Endothelial cell of umbilical vein (primary cell): ENCODE data around the gene SLC38A10. TPM values are rescaled to one million over a fixed set of nuclear protein-coding genes. Genes with fewer than 3 reads are reported as not detected.

Experiments used
- BruUV-seq: library from RNA; stranded (reverse); fragments of 400-500 nt; replicated peaks from 2 replicates; lab custom pipeline; 2021; lab: Mats Ljungman, UMichigan
- CTCF ChIA-PET: fragments of 300-600, 350-600 bp; sonication (Branson Sonifier 250); formaldehyde crosslinking; loops from one replicate; lab custom pipeline; 2021; ENCODE audit warnings: antibody characterized with exemption, inconsistent platforms; lab: Charles Lee
- POLR2A ChIA-PET: fragments of 300-600, 350-600 bp; sonication (Branson Sonifier 250); formaldehyde crosslinking; loops from one replicate; lab custom pipeline; 2021; ENCODE audit warnings: antibody characterized with exemption, inconsistent platforms; lab: Charles Lee
- DNase-seq: peaks from one replicate; pipeline ENCODE4 v3.0.0-alpha.2; 2011; ENCODE audit warnings: low read depth, low spot score
- FAIRE-seq: peaks from 2 replicates; lab custom pipeline; 2011; peaks lifted over from hg19 to GRCh38; lab: Jason Lieb, UNC
- H2AFZ ChIP-seq: 2 replicates; pipeline ENCODE4 v1.6.0; 2012; ENCODE audit warnings: low read depth, low read length, control low read depth, inconsistent platforms
- H3K27ac ChIP-seq: 2 replicates; pipeline ENCODE4 v1.5.1; 2011; ENCODE audit warnings: low read depth, mild to moderate bottlenecking, control low read depth, low read length, moderate library complexity; ENCODE audit not compliant: insufficient read depth
- H3K27me3 ChIP-seq, 2 experiments: 2 replicates each; pipeline versions ENCODE4 v1.6.0 to v1.6.1; 2011; ENCODE audit warnings: low read length in 2 of 2, mixed read lengths in 1 of 2; ENCODE audit not compliant: control insufficient read depth in 2 of 2, insufficient read depth in 2 of 2
- H3K36me3 ChIP-seq, 2 experiments: 2 replicates in 1 of 2; 3 replicates in 1 of 2; pipeline ENCODE4 v1.5.1; 2011; ENCODE audit warnings: low read length in 2 of 2, mild to moderate bottlenecking in 1 of 2, moderate library complexity in 1 of 2; ENCODE audit not compliant: control insufficient read depth in 2 of 2, insufficient read depth in 2 of 2; ENCODE audit errors: extremely low read depth in 1 of 2
- H3K4me1 ChIP-seq: 3 replicates; pipeline ENCODE4 v1.5.1; 2011; ENCODE audit warnings: mild to moderate bottlenecking, low read length; ENCODE audit not compliant: control insufficient read depth, insufficient read depth; ENCODE audit errors: extremely low read depth
- H3K4me2 ChIP-seq: 2 replicates; pipeline ENCODE4 v1.6.1; 2011; ENCODE audit warnings: low read length, control low read depth, mixed read lengths; ENCODE audit not compliant: insufficient read depth
- H3K4me3 ChIP-seq, 3 experiments: fragments of 200-600 bp in 1 of 3; sonication (generic), shearing (Covaris generic) in 1 of 3; replicated peaks in 1 of 3; 2 replicates each; pipeline ENCODE4 v1.5.1; 2011 to 2016; ENCODE audit warnings: control low read depth in 3 of 3, low read length in 3 of 3, mild to moderate bottlenecking in 2 of 3, inconsistent platforms in 1 of 3, low read depth in 1 of 3, moderate library complexity in 1 of 3; ENCODE audit not compliant: insufficient read depth in 1 of 3
- H3K79me2 ChIP-seq: 2 replicates; pipeline ENCODE4 v1.6.0; 2012; ENCODE audit warnings: low read length, inconsistent platforms; ENCODE audit not compliant: control insufficient read depth, insufficient read depth
- H3K9ac ChIP-seq: replicated peaks from 2 replicates; pipeline ENCODE3; 2011; ENCODE audit warnings: low read length, control low read depth; ENCODE audit not compliant: insufficient read depth; ENCODE audit errors: extremely low read depth
- H3K9me1 ChIP-seq: replicated peaks from 3 replicates; pipeline ENCODE4 v1.6.0; 2011; ENCODE audit warnings: mild to moderate bottlenecking, low read length; ENCODE audit not compliant: control insufficient read depth, insufficient read depth; ENCODE audit errors: extremely low read depth
- H3K9me3 ChIP-seq: replicated peaks from 2 replicates; pipeline ENCODE4 v1.5.1; 2012; ENCODE audit warnings: low read length, inconsistent platforms; ENCODE audit not compliant: control insufficient read depth, insufficient read depth
- H4K20me1 ChIP-seq: replicated peaks from 2 replicates; pipeline ENCODE3; 2011; ENCODE audit warnings: mild to moderate bottlenecking, low read length; ENCODE audit not compliant: control insufficient read depth, insufficient read depth; ENCODE audit errors: extremely low read depth
- JUN ChIP-seq: IDR thresholded peaks from 2 replicates; pipeline ENCODE4 v1.6.1; 2011; ENCODE audit warnings: borderline replicate concordance, low read depth; ENCODE audit not compliant: insufficient read length, insufficient read depth
- dilution Hi-C: fragments of 300-500 bp; cut with MboI; formaldehyde crosslinking; loops from one replicate; pipeline ENCODE4 v1.15.0; 2019; ENCODE audit warnings: low sequenced_read_pairs; ENCODE audit not compliant: extremely low pct_ligation_motif_present
- intact Hi-C: fragments of 100-400 bp; cut with micrococcal nuclease; formaldehyde crosslinking; loops from one replicate; pipeline ENCODE4 v1.10.0; 2022
- polyA plus RNA-seq, 4 experiments: library from polyadenylated mRNA; depleted of rRNA in 3 of 4; stranded (reverse) in 3 of 4; unstranded in 1 of 4; fragments of >200 nt; gene quantifications; 2 replicates each; pipeline versions ENCODE4 v1.2.1 to v1.2.3, GENCODE V29; 2011 to 2012; ENCODE audit warnings: missing spikeins in 1 of 4
- total RNA-seq: library from RNA; stranded (reverse); gene quantifications from 2 replicates; pipeline ENCODE4 v1.2.3, GENCODE V29; 2021
- TF ChIP-seq, protein P1 (sequence below), 2 donors: IDR thresholded peaks; 1 replicate in 1 of 2; 2 replicates in 1 of 2; pipeline ENCODE4 v1.5.1; 2011; ENCODE audit warnings: low read length in 2 of 2, mild to moderate bottlenecking in 2 of 2, moderate library complexity in 2 of 2, control low read depth in 1 of 2, inconsistent platforms in 1 of 2, low read depth in 1 of 2; ENCODE audit not compliant: insufficient read depth in 1 of 2; ENCODE audit errors: extremely low read depth in 1 of 2

SLC38A10 gene
- total and polyA plus RNA-seq, 2 donors (not counting 3 experiments of a cell fraction or from before 2014, with no cell fraction given): 72.7 to 113 TPM

DNA sequence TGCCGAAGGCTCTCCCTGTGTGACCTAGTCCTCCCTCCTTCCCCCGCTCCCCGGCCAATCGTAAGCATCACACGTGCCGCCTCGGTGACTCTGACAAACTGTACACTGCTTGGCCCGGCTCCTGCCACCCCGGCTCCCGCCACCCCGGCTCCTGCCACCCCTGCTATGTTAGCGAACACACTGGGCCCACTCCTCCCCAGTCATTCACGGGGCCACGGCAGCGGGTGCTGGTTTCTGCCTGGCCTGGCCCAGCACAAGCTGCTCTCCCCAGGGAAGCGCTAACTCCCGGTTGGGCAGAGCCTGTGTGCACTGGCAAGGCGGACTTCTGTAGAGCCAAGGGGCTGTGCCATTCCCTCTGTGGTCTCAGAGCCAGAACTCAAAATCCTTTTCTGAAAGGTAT is 34.0 kb downstream of the SLC38A10 start:
- BruUV-seq: no TSS peak
- TF ChIP-seq, protein P1, sequence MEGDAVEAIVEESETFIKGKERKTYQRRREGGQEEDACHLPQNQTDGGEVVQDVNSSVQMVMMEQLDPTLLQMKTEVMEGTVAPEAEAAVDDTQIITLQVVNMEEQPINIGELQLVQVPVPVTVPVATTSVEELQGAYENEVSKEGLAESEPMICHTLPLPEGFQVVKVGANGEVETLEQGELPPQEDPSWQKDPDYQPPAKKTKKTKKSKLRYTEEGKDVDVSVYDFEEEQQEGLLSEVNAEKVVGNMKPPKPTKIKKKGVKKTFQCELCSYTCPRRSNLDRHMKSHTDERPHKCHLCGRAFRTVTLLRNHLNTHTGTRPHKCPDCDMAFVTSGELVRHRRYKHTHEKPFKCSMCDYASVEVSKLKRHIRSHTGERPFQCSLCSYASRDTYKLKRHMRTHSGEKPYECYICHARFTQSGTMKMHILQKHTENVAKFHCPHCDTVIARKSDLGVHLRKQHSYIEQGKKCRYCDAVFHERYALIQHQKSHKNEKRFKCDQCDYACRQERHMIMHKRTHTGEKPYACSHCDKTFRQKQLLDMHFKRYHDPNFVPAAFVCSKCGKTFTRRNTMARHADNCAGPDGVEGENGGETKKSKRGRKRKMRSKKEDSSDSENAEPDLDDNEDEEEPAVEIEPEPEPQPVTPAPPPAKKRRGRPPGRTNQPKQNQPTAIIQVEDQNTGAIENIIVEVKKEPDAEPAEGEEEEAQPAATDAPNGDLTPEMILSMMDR (IDR thresholded peaks at IDR 0.05; ENCODE audit: extremely low read depth in 1 of 2, insufficient read depth in 1 of 2, low read depth in 1 of 2, low read length in 2 of 2): no peak
- Histone ChIP-seq H3K9ac (no peak overlapping the region), H3K79me2 (no peaks in the 10 kb centered on the region), H3K4me3 (no peak overlapping the region), H3K9me1 (no peaks in the 10 kb centered on the region), H3K27ac (no peak overlapping the region), H3K4me1 (no peaks in the 10 kb centered on the region), H3K36me3 (peaks cover 2 to 62% of the 10 kb centered on the region in 2 experiments), H3K27me3 (no peaks in the 10 kb centered on the region), H2AFZ (no peak overlapping the region), H3K9me3 (no peaks in the 10 kb centered on the region), H4K20me1 (no peaks in the 10 kb centered on the region), H3K4me2 (no peak overlapping the region)
- dilution Hi-C loops: no loop called here
- DNase-seq: no peak
- intact Hi-C loops: no loop called here
- POLR2A ChIA-PET: no interaction called here
- CTCF ChIA-PET: no interaction called here
- no peak for FAIRE-seq

DNA sequence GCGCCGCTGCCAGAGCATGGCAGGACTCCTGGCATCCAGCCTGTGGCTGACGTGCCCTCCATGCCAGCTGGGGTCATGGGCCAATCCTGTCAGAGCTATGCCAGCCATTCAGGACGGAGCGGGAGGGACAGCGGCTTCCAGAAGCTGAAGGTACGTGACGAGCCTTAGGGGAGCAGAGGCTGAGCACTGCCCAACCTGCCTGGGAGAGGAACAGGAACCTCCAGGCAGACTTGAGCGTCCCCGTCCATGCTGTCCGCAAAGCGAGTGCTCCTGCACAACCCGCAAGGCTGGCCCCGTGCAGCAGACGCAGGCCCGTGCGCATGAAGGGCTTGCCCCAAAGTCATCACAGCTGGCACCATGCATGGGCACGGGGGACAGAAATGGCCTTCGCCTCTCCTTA is 34.5 kb downstream of the SLC38A10 start:
- dilution Hi-C loops (no loop called here), intact Hi-C loops (no loop called here)
- H3K27ac ChIP-seq: no peak overlapping the region
- no peak overlapping the region for H3K9ac ChIP-seq
- CTCF ChIA-PET: no interaction called here
- H3K4me2 ChIP-seq: no peak overlapping the region
- TF ChIP-seq, protein P1 (IDR thresholded peaks at IDR 0.05; ENCODE audit: extremely low read depth in 1 of 2, insufficient read depth in 1 of 2, low read depth in 1 of 2, low read length in 2 of 2): no peak
- no peak for TF ChIP-seq JUN
- BruUV-seq: no TSS peak
- no peak for DNase-seq
- H3K79me2 ChIP-seq: no peaks in the 10 kb centered on the region
- no peaks in the 10 kb centered on the region for H3K27me3 ChIP-seq
- POLR2A ChIA-PET: no interaction called here
- no peak overlapping the region for H3K4me3 ChIP-seq
- no peak overlapping the region for H2AFZ ChIP-seq
- H3K9me1 ChIP-seq: no peaks in the 10 kb centered on the region
- H3K36me3 ChIP-seq: peaks cover 2 to 58% of the 10 kb centered on the region in 2 experiments
- H3K4me1 ChIP-seq: no peaks in the 10 kb centered on the region
- no peaks in the 10 kb centered on the region for H3K9me3 ChIP-seq
- no peaks in the 10 kb centered on the region for H4K20me1 ChIP-seq
- no peak for FAIRE-seq
